ENCODE results near the gene DNAH2. TPM values are rescaled to one million over a fixed set of nuclear protein-coding genes. Genes with fewer than 3 reads are reported as not detected.

Gene DNAH2
- total and polyA plus RNA-seq, 2 of the 13 experiments (the other 11 are each of a cell fraction or from before 2014, with no cell fraction given) = not detected

GRCh38 chr17:7685533-7686221 is 31.9 kb upstream of the DNAH2 start (continued):
- TF ChIP-seq KIAA2018 (CRISPR knock-in tag; IDR thresholded peaks at IDR 0.05; ENCODE audit: borderline replicate concordance) (no peak), ZNF768 (CRISPR knock-in tag; IDR thresholded peaks at IDR 0.05) (no peak; the same call in 1 of the 2 replicates), PHF21A (CRISPR knock-in tag; IDR thresholded peaks at IDR 0.05) (no peak), SKIL (CRISPR knock-in tag; IDR thresholded peaks at IDR 0.05; ENCODE audit: borderline replicate concordance) (no peak), TEAD3 (CRISPR knock-in tag; optimal IDR thresholded peaks at IDR 0.05; ENCODE audit: borderline replicate concordance) (peak; percentile 44), EZH2 (conservative IDR thresholded peaks at IDR 0.05; ENCODE audit: low read depth, low read length) (no peak), ZNF576 (CRISPR knock-in tag; IDR thresholded peaks at IDR 0.05) (no peak), ZNF512B (CRISPR knock-in tag; IDR thresholded peaks at IDR 0.05; ENCODE audit: borderline replicate concordance) (no peak), ELF3 (CRISPR knock-in tag; IDR thresholded peaks at IDR 0.05) (peak; percentile 95), ZSCAN29 (CRISPR knock-in tag; conservative IDR thresholded peaks at IDR 0.05) (no peak; the same call in 1 of the 2 replicates), DBP (CRISPR knock-in tag; IDR thresholded peaks at IDR 0.05; ENCODE audit: not compliant biosample characterization) (no peak), HOMEZ (CRISPR knock-in tag; IDR thresholded peaks at IDR 0.05; ENCODE audit: low read depth) (no peak)
